ENCODE results near the gene DUSP28.
"Not testable (repeated sequence)": the region's sequence is repeated elsewhere in the genome, so short reads cannot be mapped to it uniquely, and the experiment has no call there.

Gene DUSP28

GRCh38 chr2:240520130-240520973, 39.8 kb upstream of the DUSP28 start:
- no peaks in the 10 kb centered on the region for H3K79me2 ChIP-seq (ENCODE audit: control insufficient read depth, insufficient read depth, low read length)
- H2BK15ac ChIP-seq (replicated peaks; ENCODE audit: low read depth) = no peak overlapping the region
- H2AK5ac ChIP-seq (ENCODE audit: low read length) = no peak overlapping the region
- no peak overlapping the region for H3K18ac ChIP-seq (ENCODE audit: low read length)
- no peak overlapping the region for H2BK5ac ChIP-seq (ENCODE audit: low read length)
- no peak overlapping the region for H3K4ac ChIP-seq (ENCODE audit: low read depth, low read length)
- no peak overlapping the region for H4K8ac ChIP-seq (ENCODE audit: low read depth, low read length)
- H3K79me1 ChIP-seq (ENCODE audit: low read length) = no peaks in the 10 kb centered on the region
- H3K27ac ChIP-seq (ENCODE audit: low read depth, low read length) = no peak overlapping the region
- no peaks in the 10 kb centered on the region for H3K36me3 ChIP-seq (ENCODE audit: control insufficient read depth, insufficient read depth, low read length)
- no CpG with 5 or more reads among the region's 52 CpGs for WGBS (ENCODE audit: extremely low coverage, insufficient coverage, low lambda C conversion rate)
- H3K4me3 ChIP-seq (ENCODE audit: low read length) = no peak overlapping the region
- no peak overlapping the region for H2BK120ac ChIP-seq (ENCODE audit: low read depth, low read length)
- peaks cover 5% of the 10 kb centered on the region for H3K27me3 ChIP-seq (ENCODE audit: insufficient read depth, low read length, poor library complexity)
- H3K4me2 ChIP-seq (ENCODE audit: low read length) = peak overlapping the region; percentile 16
- H4K5ac ChIP-seq (ENCODE audit: low read length) = no peak overlapping the region
- peak; percentile 22 for DNase-seq
- H3K56ac ChIP-seq (ENCODE audit: low read length) = peak overlapping the region; percentile 17
- H3K4me1 ChIP-seq (ENCODE audit: control insufficient read depth, low read depth, low read length) = no peaks in the 10 kb centered on the region
- peak overlapping the region; percentile 45 for H3K23ac ChIP-seq (ENCODE audit: low read length)
- H3K9ac ChIP-seq (ENCODE audit: low read length) = no peak overlapping the region

- Histone ChIP-seq H3K4ac (ENCODE audit: low read depth, low read length) (no peak overlapping the region), H2AK5ac (ENCODE audit: low read length) (no peak overlapping the region), H2BK120ac (ENCODE audit: low read depth, low read length) (no peak overlapping the region), H3K23ac (ENCODE audit: low read length) (peak overlapping the region; percentile 45), H2BK15ac (replicated peaks; ENCODE audit: low read depth) (no peak overlapping the region), H2BK5ac (ENCODE audit: low read length) (no peak overlapping the region), H3K79me2 (ENCODE audit: control insufficient read depth, insufficient read depth, low read length) (no peaks in the 10 kb centered on the region), H3K9ac (ENCODE audit: low read length) (no peak overlapping the region), H3K56ac (ENCODE audit: low read length) (no peak overlapping the region), H3K18ac (ENCODE audit: low read length) (no peak overlapping the region), H3K27me3 (ENCODE audit: insufficient read depth, low read length, poor library complexity) (peaks cover 5% of the 10 kb centered on the region), H3K27ac (ENCODE audit: low read depth, low read length) (no peak overlapping the region), H3K36me3 (ENCODE audit: control insufficient read depth, insufficient read depth, low read length) (no peaks in the 10 kb centered on the region), H3K4me2 (ENCODE audit: low read length) (no peak overlapping the region), H3K79me1 (ENCODE audit: low read length) (no peaks in the 10 kb centered on the region), H3K4me1 (ENCODE audit: control insufficient read depth, low read depth, low read length) (no peaks in the 10 kb centered on the region), H3K4me3 (ENCODE audit: low read length) (no peak overlapping the region), H4K5ac (ENCODE audit: low read length) (no peak overlapping the region), H4K8ac (ENCODE audit: low read depth, low read length) (no peak overlapping the region)
- WGBS (ENCODE audit: extremely low coverage, insufficient coverage, low lambda C conversion rate) = no CpG with 5 or more reads among the region's 12 CpGs
- no peak for DNase-seq
Measured at GRCh38 chr2:240520974-240521350, 39.2 kb upstream of the DUSP28 start.

GRCh38 chr2:240521885-240522284, 38.3 kb upstream of the DUSP28 start:
- not testable (repeated sequence) for H4K8ac ChIP-seq (ENCODE audit: low read depth, low read length); H3K23ac ChIP-seq (ENCODE audit: low read length); H3K36me3 ChIP-seq (ENCODE audit: control insufficient read depth, insufficient read depth, low read length); H3K79me2 ChIP-seq (ENCODE audit: control insufficient read depth, insufficient read depth, low read length); H3K18ac ChIP-seq (ENCODE audit: low read length); H2AK5ac ChIP-seq (ENCODE audit: low read length); H3K56ac ChIP-seq (ENCODE audit: low read length); H4K5ac ChIP-seq (ENCODE audit: low read length); H3K4me1 ChIP-seq (ENCODE audit: control insufficient read depth, low read depth, low read length); H2BK120ac ChIP-seq (ENCODE audit: low read depth, low read length); H3K79me1 ChIP-seq (ENCODE audit: low read length); H3K4me2 ChIP-seq (ENCODE audit: low read length); H2BK15ac ChIP-seq (replicated peaks; ENCODE audit: low read depth); H3K4me3 ChIP-seq (ENCODE audit: low read length); DNase-seq; H2BK5ac ChIP-seq (ENCODE audit: low read length); H3K9ac ChIP-seq (ENCODE audit: low read length); H3K4ac ChIP-seq (ENCODE audit: low read depth, low read length); H3K27me3 ChIP-seq (ENCODE audit: insufficient read depth, low read length, poor library complexity); H3K27ac ChIP-seq (ENCODE audit: low read depth, low read length)
- no CpG with 5 or more reads among the region's 5 CpGs for WGBS (ENCODE audit: extremely low coverage, insufficient coverage, low lambda C conversion rate)

GRCh38 chr2:240522406-240522805, 37.8 kb upstream of the DUSP28 start:
- Histone ChIP-seq H3K79me1 (ENCODE audit: low read length) (no peaks in the 10 kb centered on the region), H3K79me2 (ENCODE audit: control insufficient read depth, insufficient read depth, low read length) (no peaks in the 10 kb centered on the region), H3K18ac (ENCODE audit: low read length) (no peak overlapping the region), H4K5ac (ENCODE audit: low read length) (no peak overlapping the region), H2BK5ac (ENCODE audit: low read length) (no peak overlapping the region), H3K27ac (ENCODE audit: low read depth, low read length) (no peak overlapping the region), H3K23ac (ENCODE audit: low read length) (no peak overlapping the region), H3K4ac (ENCODE audit: low read depth, low read length) (no peak overlapping the region), H4K8ac (ENCODE audit: low read depth, low read length) (no peak overlapping the region), H2BK15ac (replicated peaks; ENCODE audit: low read depth) (no peak overlapping the region), H3K9ac (ENCODE audit: low read length) (no peak overlapping the region), H3K4me2 (ENCODE audit: low read length) (no peak overlapping the region), H3K27me3 (ENCODE audit: insufficient read depth, low read length, poor library complexity) (peaks cover 5% of the 10 kb centered on the region), H2BK120ac (ENCODE audit: low read depth, low read length) (no peak overlapping the region), H3K4me1 (ENCODE audit: control insufficient read depth, low read depth, low read length) (no peaks in the 10 kb centered on the region), H2AK5ac (ENCODE audit: low read length) (no peak overlapping the region), H3K4me3 (ENCODE audit: low read length) (no peak overlapping the region), H3K56ac (ENCODE audit: low read length) (no peak overlapping the region), H3K36me3 (ENCODE audit: control insufficient read depth, insufficient read depth, low read length) (no peaks in the 10 kb centered on the region)
- no peak for DNase-seq
- no CpG with 5 or more reads among the region's 12 CpGs for WGBS (ENCODE audit: extremely low coverage, insufficient coverage, low lambda C conversion rate)

GRCh38 chr2:240523451-240524281, 36.5 kb upstream of the DUSP28 start:
- Histone ChIP-seq H3K4me3 (ENCODE audit: low read length) (no peak overlapping the region), H4K5ac (ENCODE audit: low read length) (no peak overlapping the region)
- DNase-seq = no peak

More at GRCh38 chr2:240523451-240524281, 36.5 kb upstream of the DUSP28 start:
- H3K9ac ChIP-seq (ENCODE audit: low read length) = no peak overlapping the region
- no peak overlapping the region for H3K27ac ChIP-seq (ENCODE audit: low read depth, low read length)
- no peak overlapping the region for H3K18ac ChIP-seq (ENCODE audit: low read length)
- no peak overlapping the region for H3K23ac ChIP-seq (ENCODE audit: low read length)
- H2BK15ac ChIP-seq (replicated peaks; ENCODE audit: low read depth) = no peak overlapping the region
- H2BK120ac ChIP-seq (ENCODE audit: low read depth, low read length) = no peak overlapping the region
- no peaks in the 10 kb centered on the region for H3K79me1 ChIP-seq (ENCODE audit: low read length)
- H4K8ac ChIP-seq (ENCODE audit: low read depth, low read length) = no peak overlapping the region
- no peak overlapping the region for H2AK5ac ChIP-seq (ENCODE audit: low read length)
- no CpG with 5 or more reads among the region's 32 CpGs for WGBS (ENCODE audit: extremely low coverage, insufficient coverage, low lambda C conversion rate)
- no peaks in the 10 kb centered on the region for H3K79me2 ChIP-seq (ENCODE audit: control insufficient read depth, insufficient read depth, low read length)
- H3K4me2 ChIP-seq (ENCODE audit: low read length) = no peak overlapping the region
- H3K36me3 ChIP-seq (ENCODE audit: control insufficient read depth, insufficient read depth, low read length) = no peaks in the 10 kb centered on the region
- no peak overlapping the region for H2BK5ac ChIP-seq (ENCODE audit: low read length)
- H3K4me1 ChIP-seq (ENCODE audit: control insufficient read depth, low read depth, low read length) = no peaks in the 10 kb centered on the region
- peaks cover 5% of the 10 kb centered on the region for H3K27me3 ChIP-seq (ENCODE audit: insufficient read depth, low read length, poor library complexity)
- no peak overlapping the region for H3K4ac ChIP-seq (ENCODE audit: low read depth, low read length)
- no peak overlapping the region for H3K56ac ChIP-seq (ENCODE audit: low read length)
